ENCODE measurements around the gene RCN2. TPM values are rescaled to one million over a fixed set of nuclear protein-coding genes. Genes with fewer than 3 reads are reported as not detected.

RCN2 gene
- total and polyA plus RNA-seq, 2 experiments from 2014 or later: 170 to 327 TPM

GRCh38 chr15:77001966-77002365 lies 70.4 kb downstream of the RCN2 start:
- H3K27me3 ChIP-seq (ENCODE audit: insufficient read depth): no peaks in the 10 kb centered on the region
- H4K20me1 ChIP-seq (replicated peaks; ENCODE audit: insufficient read depth): no peaks in the 10 kb centered on the region

More at GRCh38 chr15:77001966-77002365, 70.4 kb downstream of the RCN2 start:
- Histone ChIP-seq H3K9me2 (ENCODE audit: insufficient read depth) (no peaks in the 10 kb centered on the region), H3K4me2 (no peak overlapping the region), H3K79me2 (replicated peaks; ENCODE audit: insufficient read depth) (no peaks in the 10 kb centered on the region), H3K4me3 (no peak overlapping the region), H3K36me3 (ENCODE audit: insufficient read depth) (no peaks in the 10 kb centered on the region), H3F3A (replicated peaks; ENCODE audit: low read depth) (no peaks in the 10 kb centered on the region), H3K27ac (ENCODE audit: low read depth) (no peak overlapping the region), H2AFZ (no peak overlapping the region), H3K4me1 (ENCODE audit: insufficient read depth) (no peaks in the 10 kb centered on the region)
- Mint-ChIP-seq H3K36me3 (ENCODE audit: low read depth) (no peaks in the 10 kb centered on the region), H3K4me1 (no peaks in the 10 kb centered on the region), H3K4me3 (no peak overlapping the region), H3K27me3 (ENCODE audit: insufficient read depth, low read depth, poor library complexity) (peaks cover 6% of the 10 kb centered on the region), H3K27ac (no peak overlapping the region), H3K9me3 (no peaks in the 10 kb centered on the region)
- no peak for DNase-seq (ENCODE audit: low spot score)
- ATAC-seq: no peak
- no peak for TF ChIP-seq ZNF331 (CRISPR knock-in tag; IDR thresholded peaks at IDR 0.05; ENCODE audit: low read depth)
- TF ChIP-seq ZNF462 (CRISPR knock-in tag; IDR thresholded peaks at IDR 0.05): no peak
- TF ChIP-seq ZNF114 (CRISPR knock-in tag; IDR thresholded peaks at IDR 0.05): no peak
- no peak for TF ChIP-seq EZH2phosphoT487 (IDR thresholded peaks at IDR 0.05; ENCODE audit: unreplicated experiment)
- TF ChIP-seq, protein P1, sequence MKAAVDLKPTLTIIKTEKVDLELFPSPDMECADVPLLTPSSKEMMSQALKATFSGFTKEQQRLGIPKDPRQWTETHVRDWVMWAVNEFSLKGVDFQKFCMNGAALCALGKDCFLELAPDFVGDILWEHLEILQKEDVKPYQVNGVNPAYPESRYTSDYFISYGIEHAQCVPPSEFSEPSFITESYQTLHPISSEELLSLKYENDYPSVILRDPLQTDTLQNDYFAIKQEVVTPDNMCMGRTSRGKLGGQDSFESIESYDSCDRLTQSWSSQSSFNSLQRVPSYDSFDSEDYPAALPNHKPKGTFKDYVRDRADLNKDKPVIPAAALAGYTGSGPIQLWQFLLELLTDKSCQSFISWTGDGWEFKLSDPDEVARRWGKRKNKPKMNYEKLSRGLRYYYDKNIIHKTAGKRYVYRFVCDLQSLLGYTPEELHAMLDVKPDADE (IDR thresholded peaks at IDR 0.05): no peak
- no peak for TF ChIP-seq CREB1 (CRISPR knock-in tag; IDR thresholded peaks at IDR 0.05; ENCODE audit: low read depth)
- TF ChIP-seq NANOG (IDR thresholded peaks at IDR 0.05; ENCODE audit: borderline replicate concordance): no peak
- TF ChIP-seq POLR2AphosphoS5 (IDR thresholded peaks at IDR 0.05; ENCODE audit: low read depth): no peak
- TF ChIP-seq JUNB (IDR thresholded peaks at IDR 0.05; ENCODE audit: unreplicated experiment): no peak
- TF ChIP-seq EZH2 (IDR thresholded peaks at IDR 0.05; ENCODE audit: low read depth, unreplicated experiment): no peak
- TF ChIP-seq REST (IDR thresholded peaks at IDR 0.05; ENCODE audit: unreplicated experiment): no peak
- TF ChIP-seq, protein P2, sequence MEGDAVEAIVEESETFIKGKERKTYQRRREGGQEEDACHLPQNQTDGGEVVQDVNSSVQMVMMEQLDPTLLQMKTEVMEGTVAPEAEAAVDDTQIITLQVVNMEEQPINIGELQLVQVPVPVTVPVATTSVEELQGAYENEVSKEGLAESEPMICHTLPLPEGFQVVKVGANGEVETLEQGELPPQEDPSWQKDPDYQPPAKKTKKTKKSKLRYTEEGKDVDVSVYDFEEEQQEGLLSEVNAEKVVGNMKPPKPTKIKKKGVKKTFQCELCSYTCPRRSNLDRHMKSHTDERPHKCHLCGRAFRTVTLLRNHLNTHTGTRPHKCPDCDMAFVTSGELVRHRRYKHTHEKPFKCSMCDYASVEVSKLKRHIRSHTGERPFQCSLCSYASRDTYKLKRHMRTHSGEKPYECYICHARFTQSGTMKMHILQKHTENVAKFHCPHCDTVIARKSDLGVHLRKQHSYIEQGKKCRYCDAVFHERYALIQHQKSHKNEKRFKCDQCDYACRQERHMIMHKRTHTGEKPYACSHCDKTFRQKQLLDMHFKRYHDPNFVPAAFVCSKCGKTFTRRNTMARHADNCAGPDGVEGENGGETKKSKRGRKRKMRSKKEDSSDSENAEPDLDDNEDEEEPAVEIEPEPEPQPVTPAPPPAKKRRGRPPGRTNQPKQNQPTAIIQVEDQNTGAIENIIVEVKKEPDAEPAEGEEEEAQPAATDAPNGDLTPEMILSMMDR (conservative IDR thresholded peaks at IDR 0.05; ENCODE audit: low read depth in 2 of 2): no peak
- TF ChIP-seq STAT1 (IDR thresholded peaks at IDR 0.05; ENCODE audit: unreplicated experiment): no peak
